Endothelial cell of umbilical vein (primary cell): Measurements from ENCODE around the gene HOXC9. TPM values are rescaled to one million over a fixed set of nuclear protein-coding genes. Genes with fewer than 3 reads are reported as not detected.

Experiments
- BruUV-seq: library from RNA; stranded (reverse); fragments of 400-500 nt; replicated peaks from 2 replicates; lab custom pipeline; 2021; lab: Mats Ljungman, UMichigan
- CTCF ChIA-PET: fragments of 300-600, 350-600 bp; sonication (Branson Sonifier 250); formaldehyde crosslinking; loops from one replicate; lab custom pipeline; 2021; ENCODE audit warnings: antibody characterized with exemption, inconsistent platforms; lab: Charles Lee
- POLR2A ChIA-PET: fragments of 300-600, 350-600 bp; sonication (Branson Sonifier 250); formaldehyde crosslinking; loops from one replicate; lab custom pipeline; 2021; ENCODE audit warnings: antibody characterized with exemption, inconsistent platforms; lab: Charles Lee
- DNase-seq: peaks from one replicate; pipeline ENCODE4 v3.0.0-alpha.2; 2011; ENCODE audit warnings: low read depth, low spot score
- FAIRE-seq: peaks from 2 replicates; lab custom pipeline; 2011; peaks lifted over from hg19 to GRCh38; lab: Jason Lieb, UNC
- H2AFZ ChIP-seq: 2 replicates; pipeline ENCODE4 v1.6.0; 2012; ENCODE audit warnings: low read depth, low read length, control low read depth, inconsistent platforms
- H3K27ac ChIP-seq: 2 replicates; pipeline ENCODE4 v1.5.1; 2011; ENCODE audit warnings: low read depth, mild to moderate bottlenecking, control low read depth, low read length, moderate library complexity; ENCODE audit not compliant: insufficient read depth
- H3K27me3 ChIP-seq, 2 experiments: 2 replicates each; pipeline versions ENCODE4 v1.6.0 to v1.6.1; 2011; ENCODE audit warnings: low read length in 2 of 2, mixed read lengths in 1 of 2; ENCODE audit not compliant: control insufficient read depth in 2 of 2, insufficient read depth in 2 of 2
- H3K36me3 ChIP-seq, 2 experiments: 2 replicates in 1 of 2; 3 replicates in 1 of 2; pipeline ENCODE4 v1.5.1; 2011; ENCODE audit warnings: low read length in 2 of 2, mild to moderate bottlenecking in 1 of 2, moderate library complexity in 1 of 2; ENCODE audit not compliant: control insufficient read depth in 2 of 2, insufficient read depth in 2 of 2; ENCODE audit errors: extremely low read depth in 1 of 2
- H3K4me1 ChIP-seq: 3 replicates; pipeline ENCODE4 v1.5.1; 2011; ENCODE audit warnings: mild to moderate bottlenecking, low read length; ENCODE audit not compliant: control insufficient read depth, insufficient read depth; ENCODE audit errors: extremely low read depth
- H3K4me2 ChIP-seq: 2 replicates; pipeline ENCODE4 v1.6.1; 2011; ENCODE audit warnings: low read length, control low read depth, mixed read lengths; ENCODE audit not compliant: insufficient read depth
- H3K4me3 ChIP-seq, 3 experiments: fragments of 200-600 bp in 1 of 3; sonication (generic), shearing (Covaris generic) in 1 of 3; replicated peaks in 1 of 3; 2 replicates each; pipeline ENCODE4 v1.5.1; 2011 to 2016; ENCODE audit warnings: control low read depth in 3 of 3, low read length in 3 of 3, mild to moderate bottlenecking in 2 of 3, inconsistent platforms in 1 of 3, low read depth in 1 of 3, moderate library complexity in 1 of 3; ENCODE audit not compliant: insufficient read depth in 1 of 3
- H3K79me2 ChIP-seq: 2 replicates; pipeline ENCODE4 v1.6.0; 2012; ENCODE audit warnings: low read length, inconsistent platforms; ENCODE audit not compliant: control insufficient read depth, insufficient read depth
- H3K9ac ChIP-seq: replicated peaks from 2 replicates; pipeline ENCODE3; 2011; ENCODE audit warnings: low read length, control low read depth; ENCODE audit not compliant: insufficient read depth; ENCODE audit errors: extremely low read depth
- H3K9me1 ChIP-seq: replicated peaks from 3 replicates; pipeline ENCODE4 v1.6.0; 2011; ENCODE audit warnings: mild to moderate bottlenecking, low read length; ENCODE audit not compliant: control insufficient read depth, insufficient read depth; ENCODE audit errors: extremely low read depth
- H3K9me3 ChIP-seq: replicated peaks from 2 replicates; pipeline ENCODE4 v1.5.1; 2012; ENCODE audit warnings: low read length, inconsistent platforms; ENCODE audit not compliant: control insufficient read depth, insufficient read depth
- H4K20me1 ChIP-seq: replicated peaks from 2 replicates; pipeline ENCODE3; 2011; ENCODE audit warnings: mild to moderate bottlenecking, low read length; ENCODE audit not compliant: control insufficient read depth, insufficient read depth; ENCODE audit errors: extremely low read depth
- CTCF ChIP-seq, 2 donors: IDR thresholded peaks; 1 replicate in 1 of 2; 2 replicates in 1 of 2; pipeline ENCODE4 v1.5.1; 2011; ENCODE audit warnings: low read length in 2 of 2, mild to moderate bottlenecking in 2 of 2, moderate library complexity in 2 of 2, control low read depth in 1 of 2, inconsistent platforms in 1 of 2, low read depth in 1 of 2; ENCODE audit not compliant: insufficient read depth in 1 of 2; ENCODE audit errors: extremely low read depth in 1 of 2
- EZH2 ChIP-seq: IDR thresholded peaks from 2 replicates; pipeline ENCODE4 v1.6.1; 2012; ENCODE audit warnings: borderline replicate concordance, low read depth, mild to moderate bottlenecking, moderate library complexity, low read length, inconsistent platforms; ENCODE audit not compliant: severe bottlenecking
- FOS ChIP-seq: IDR thresholded peaks from 2 replicates; pipeline ENCODE4 v1.6.1; 2011; ENCODE audit warnings: mild to moderate bottlenecking, low read length, moderate library complexity, borderline replicate concordance; ENCODE audit not compliant: insufficient read depth
- GATA2 ChIP-seq: IDR thresholded peaks from 2 replicates; pipeline ENCODE4 v1.7.0; 2011; ENCODE audit warnings: low read depth, mild to moderate bottlenecking, moderate library complexity, mixed read lengths, low read length; ENCODE audit not compliant: insufficient read length, insufficient read depth
- JUN ChIP-seq: IDR thresholded peaks from 2 replicates; pipeline ENCODE4 v1.6.1; 2011; ENCODE audit warnings: borderline replicate concordance, low read depth; ENCODE audit not compliant: insufficient read length, insufficient read depth
- MAX ChIP-seq: IDR thresholded peaks from 2 replicates; pipeline ENCODE4 v1.6.1; 2011; ENCODE audit not compliant: insufficient read depth, insufficient read length
- MYC ChIP-seq: IDR thresholded peaks from one replicate; pipeline ENCODE4 v1.6.1; 2011; ENCODE audit warnings: mild to moderate bottlenecking, low read depth, low read length
- POLR2A ChIP-seq: IDR thresholded peaks from 2 replicates; pipeline ENCODE4 v1.6.1; 2012; ENCODE audit warnings: low read depth, mild to moderate bottlenecking, control low read depth, low read length
- POLR2AphosphoS5 ChIP-seq: IDR thresholded peaks from 2 replicates; pipeline ENCODE4 v1.6.1; 2012; ENCODE audit warnings: low read depth, mild to moderate bottlenecking, control low read depth, low read length, moderate library complexity; ENCODE audit not compliant: insufficient read depth
- dilution Hi-C: fragments of 300-500 bp; cut with MboI; formaldehyde crosslinking; loops from one replicate; pipeline ENCODE4 v1.15.0; 2019; ENCODE audit warnings: low sequenced_read_pairs; ENCODE audit not compliant: extremely low pct_ligation_motif_present
- intact Hi-C: fragments of 100-400 bp; cut with micrococcal nuclease; formaldehyde crosslinking; loops from one replicate; pipeline ENCODE4 v1.10.0; 2022
- polyA plus RNA-seq, 4 experiments: library from polyadenylated mRNA; depleted of rRNA in 3 of 4; stranded (reverse) in 3 of 4; unstranded in 1 of 4; fragments of >200 nt; gene quantifications; 2 replicates each; pipeline versions ENCODE4 v1.2.1 to v1.2.3, GENCODE V29; 2011 to 2012; ENCODE audit warnings: missing spikeins in 1 of 4
- total RNA-seq: library from RNA; stranded (reverse); gene quantifications from 2 replicates; pipeline ENCODE4 v1.2.3, GENCODE V29; 2021

HOXC9 gene
- total and polyA plus RNA-seq, 2 donors (not counting 3 experiments of a cell fraction or from before 2014, with no cell fraction given): 0.40 to 0.58 TPM

- Histone ChIP-seq H2AFZ (peak overlapping the region; percentile 4), H3K79me2 (no peaks in the 10 kb centered on the region), H3K9me1 (no peaks in the 10 kb centered on the region), H3K4me3 (peak overlapping the region in 1 of 3 experiments; percentile 30), H3K4me1 (peaks cover 3% of the 10 kb centered on the region), H3K4me2 (peak overlapping the region; percentile 13), H3K27me3 (peaks cover 82 to 92% of the 10 kb centered on the region in 2 experiments), H3K27ac (no peak overlapping the region), H3K36me3 (no peaks in the 10 kb centered on the region), H3K9me3 (no peaks in the 10 kb centered on the region), H3K9ac (no peak overlapping the region), H4K20me1 (no peaks in the 10 kb centered on the region)
- DNase-seq: no peak
- no TSS peak for BruUV-seq
- dilution Hi-C loops: no loop called here
- no peak for FAIRE-seq
- ChIA-PET CTCF (interaction anchor here (1.1 to 17.0 kb wide), 5 partner anchors 11 to 191 kb away, joined by 5 to 616 read pairs (median 10); partner anchors contain the start of genes HOXC10, HOXC5 and SMUG1), POLR2A (no interaction called here)
- intact Hi-C loops: no loop called here
- TF ChIP-seq FOS (no peak), EZH2 (no peak), CTCF (IDR thresholded peaks at IDR 0.05; ENCODE audit: extremely low read depth in 1 of 2, insufficient read depth in 1 of 2, low read depth in 1 of 2, low read length in 2 of 2) (no peak), POLR2A (no peak), GATA2 (no peak), MAX (no peak), POLR2AphosphoS5 (no peak), MYC (no peak), JUN (no peak)
Measured at GRCh38 chr12:54017027-54017788, 17.2 kb downstream of the HOXC9 start.
